Mesendoderm (in vitro differentiated cells): ENCODE measurements around the gene SYT2.
"Not testable (repeated sequence)": the region's sequence is repeated elsewhere in the genome, so short reads cannot be mapped to it uniquely, and the experiment has no call there.

Experiments used
- DNase-seq: peaks from one replicate; pipeline ENCODE4 v3.0.0; 2013
- H2AK5ac ChIP-seq: 2 replicates; pipeline ENCODE4 v1.6.1; 2013; ENCODE audit warnings: low read length, inconsistent platforms
- H2BK120ac ChIP-seq: 2 replicates; pipeline ENCODE4 v1.6.1; 2013; ENCODE audit warnings: low read depth, mild to moderate bottlenecking, low read length, moderate library complexity, mixed read lengths
- H2BK15ac ChIP-seq: replicated peaks from 2 replicates; pipeline ENCODE4 v1.6.1; 2013; ENCODE audit warnings: low read depth, mild to moderate bottlenecking, moderate library complexity
- H2BK5ac ChIP-seq: 2 replicates; pipeline ENCODE4 v1.6.1; 2013; ENCODE audit warnings: low read length, inconsistent platforms
- H3K18ac ChIP-seq: 2 replicates; pipeline ENCODE4 v1.6.1; 2013; ENCODE audit warnings: mild to moderate bottlenecking, low read length, mixed read lengths
- H3K23ac ChIP-seq: one replicate; pipeline ENCODE4 v1.6.1; 2013; ENCODE audit warnings: low read length
- H3K27ac ChIP-seq: 2 replicates; pipeline ENCODE4 v1.5.1; 2013; ENCODE audit warnings: low read depth, mild to moderate bottlenecking, inconsistent platforms, low read length, moderate library complexity
- H3K27me3 ChIP-seq: 2 replicates; pipeline ENCODE4 v1.6.1; 2013; ENCODE audit warnings: low read length, control low read depth, mild to moderate bottlenecking, inconsistent platforms; ENCODE audit not compliant: insufficient read depth, poor library complexity
- H3K36me3 ChIP-seq: 2 replicates; pipeline ENCODE4 v1.6.1; 2013; ENCODE audit warnings: low read length, inconsistent platforms; ENCODE audit not compliant: control insufficient read depth, insufficient read depth
- H3K4ac ChIP-seq: one replicate; pipeline ENCODE4 v1.6.1; 2013; ENCODE audit warnings: low read depth, mild to moderate bottlenecking, low read length, moderate library complexity
- H3K4me1 ChIP-seq: 2 replicates; pipeline ENCODE4 v1.6.1; 2013; ENCODE audit warnings: low read depth, low read length, inconsistent platforms; ENCODE audit not compliant: control insufficient read depth
- H3K4me2 ChIP-seq: 2 replicates; pipeline ENCODE4 v1.6.1; 2013; ENCODE audit warnings: low read length
- H3K4me3 ChIP-seq: 2 replicates; pipeline ENCODE4 v1.5.1; 2013; ENCODE audit warnings: mild to moderate bottlenecking, low read length
- H3K56ac ChIP-seq: one replicate; pipeline ENCODE4 v1.6.1; 2013; ENCODE audit warnings: low read length
- H3K79me1 ChIP-seq: 2 replicates; pipeline ENCODE4 v1.6.1; 2013; ENCODE audit warnings: low read length, inconsistent platforms
- H3K79me2 ChIP-seq: 2 replicates; pipeline ENCODE4 v1.6.1; 2013; ENCODE audit warnings: mild to moderate bottlenecking, low read length; ENCODE audit not compliant: control insufficient read depth, insufficient read depth
- H3K9ac ChIP-seq: 2 replicates; pipeline ENCODE4 v1.6.1; 2013; ENCODE audit warnings: low read length, inconsistent platforms
- H4K5ac ChIP-seq: one replicate; pipeline ENCODE4 v1.6.1; 2013; ENCODE audit warnings: low read length
- H4K8ac ChIP-seq: one replicate; pipeline ENCODE4 v1.6.1; 2013; ENCODE audit warnings: low read depth, mild to moderate bottlenecking, control low read depth, low read length, moderate library complexity
- WGBS: extraction: QIAGEN DNeasy Blood & Tissue Kit; methylation state at CpG from one replicate; pipeline ENCODE4 v1.1.7; 2013; ENCODE audit warnings: low lambda C conversion rate, missing lambda C conversion rate; ENCODE audit not compliant: insufficient coverage; ENCODE audit errors: extremely low coverage; 5-methylcytosine and 5-hydroxymethylcytosine counted together

SYT2 gene

DNA sequence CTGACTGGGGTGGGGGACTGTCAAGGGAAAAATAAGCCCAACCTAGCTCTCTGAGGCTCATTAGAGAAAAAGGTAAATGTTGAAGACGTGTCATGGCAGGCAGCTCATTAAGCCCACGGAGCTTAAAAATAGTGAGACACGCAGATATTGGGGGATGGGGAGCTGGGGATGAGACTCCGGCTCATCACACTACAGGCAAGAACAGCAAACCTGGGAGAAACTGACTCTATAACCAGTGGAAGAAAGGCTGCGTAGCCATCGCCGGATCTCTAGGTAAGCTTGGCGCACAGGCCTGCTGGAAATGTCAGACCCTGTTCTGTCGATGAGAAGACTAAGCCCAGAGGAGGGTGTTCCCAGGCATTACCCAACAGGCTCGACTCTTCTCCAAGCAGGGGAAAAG, 78.0 kb downstream of the SYT2 start:
- WGBS: no CpG with 5 or more reads among the region's 10 CpGs
- Histone ChIP-seq H3K4me3 (no peak overlapping the region), H3K36me3 (no peaks in the 10 kb centered on the region), H2BK15ac (no peak overlapping the region), H3K4me1 (peaks cover 2% of the 10 kb centered on the region), H3K23ac (no peak overlapping the region), H3K79me1 (no peaks in the 10 kb centered on the region), H3K4ac (no peak overlapping the region), H3K79me2 (no peaks in the 10 kb centered on the region), H3K27ac (no peak overlapping the region), H3K4me2 (no peak overlapping the region), H3K9ac (no peak overlapping the region), H2BK120ac (no peak overlapping the region), H3K18ac (no peak overlapping the region), H3K56ac (no peak overlapping the region), H2BK5ac (no peak overlapping the region), H3K27me3 (no peaks in the 10 kb centered on the region), H2AK5ac (no peak overlapping the region), H4K8ac (no peak overlapping the region), H4K5ac (no peak overlapping the region)
- DNase-seq: no peak

DNA sequence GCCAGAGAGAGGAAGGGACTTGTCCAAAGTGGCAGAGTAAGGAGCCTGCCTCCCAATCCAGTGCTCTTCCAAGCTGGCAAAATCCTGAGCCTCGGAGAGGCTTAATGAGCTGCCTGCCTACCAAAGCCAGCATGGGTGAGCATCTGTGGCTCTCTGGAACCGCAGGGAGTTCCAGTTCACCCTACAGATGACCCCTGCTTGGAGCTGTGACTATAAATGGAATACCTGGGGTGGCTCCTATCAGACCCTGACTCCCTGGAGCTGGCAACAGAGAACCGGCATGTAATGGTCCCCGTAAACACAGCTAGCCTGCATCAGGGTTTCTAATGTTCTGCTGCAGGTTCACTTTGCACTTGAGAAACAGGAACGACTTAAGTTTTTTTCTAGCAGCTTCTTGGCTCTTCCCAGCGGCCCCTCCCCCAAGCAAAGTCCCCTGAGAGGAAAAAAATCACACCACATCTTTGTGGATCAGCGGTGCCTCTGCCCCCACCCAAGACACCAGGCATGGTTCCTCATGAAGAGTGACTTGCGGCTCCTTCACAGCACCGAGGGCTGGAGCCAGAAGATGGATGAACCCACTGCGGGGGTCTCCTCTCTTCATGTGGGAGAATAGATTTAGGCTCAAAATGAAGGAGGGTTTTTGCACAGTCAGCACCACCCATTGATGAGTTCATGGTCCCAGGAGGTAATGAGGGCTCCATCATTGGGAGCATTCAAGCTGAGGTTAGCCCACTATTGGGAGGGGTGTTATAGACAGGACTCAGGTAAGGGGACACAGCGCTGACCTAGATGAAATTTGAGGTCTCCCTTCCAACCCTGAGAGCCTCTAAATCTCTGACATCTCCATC, 79.0 kb downstream of the SYT2 start:
- H4K5ac ChIP-seq: no peak overlapping the region
- H2BK120ac ChIP-seq: no peak overlapping the region
- H3K23ac ChIP-seq: no peak overlapping the region
- H3K27ac ChIP-seq: no peak overlapping the region
- H3K4ac ChIP-seq: no peak overlapping the region
- no peak overlapping the region for H2BK15ac ChIP-seq
- no CpG with 5 or more reads among the region's 11 CpGs for WGBS
- H4K8ac ChIP-seq: no peak overlapping the region
- H3K4me1 ChIP-seq: peaks cover 3% of the 10 kb centered on the region
- H2BK5ac ChIP-seq: no peak overlapping the region
- no peaks in the 10 kb centered on the region for H3K79me1 ChIP-seq
- no peak overlapping the region for H3K4me2 ChIP-seq
- no peaks in the 10 kb centered on the region for H3K27me3 ChIP-seq
- no peak overlapping the region for H2AK5ac ChIP-seq
- no peak for DNase-seq
- H3K9ac ChIP-seq: no peak overlapping the region
- no peak overlapping the region for H3K4me3 ChIP-seq
- no peak overlapping the region for H3K18ac ChIP-seq
- no peaks in the 10 kb centered on the region for H3K36me3 ChIP-seq
- no peaks in the 10 kb centered on the region for H3K79me2 ChIP-seq
- no peak overlapping the region for H3K56ac ChIP-seq

DNA sequence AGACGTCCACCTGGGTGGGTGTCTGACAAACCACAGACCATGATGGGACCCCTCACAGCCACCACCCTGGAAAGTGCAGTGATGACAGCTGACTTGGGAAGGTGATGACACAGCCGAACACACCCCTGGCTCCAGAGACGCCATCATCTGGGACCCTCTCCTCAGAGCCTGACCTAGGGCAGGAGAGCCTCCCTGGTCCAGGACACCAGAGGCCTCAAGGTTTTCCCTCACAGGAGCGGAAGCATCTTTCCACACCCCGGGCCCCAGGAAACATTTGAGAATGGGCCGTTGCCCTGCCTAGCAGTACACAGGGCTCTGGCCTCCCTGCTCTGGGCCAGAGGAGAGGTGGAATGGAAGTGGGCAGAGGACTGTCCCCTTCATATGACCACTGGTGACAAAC, 79.7 kb downstream of the SYT2 start:
- no peak overlapping the region for H3K4me3 ChIP-seq
- H3K9ac ChIP-seq: no peak overlapping the region
- H3K18ac ChIP-seq: no peak overlapping the region
- no peak overlapping the region for H3K27ac ChIP-seq
- H3K56ac ChIP-seq: no peak overlapping the region
- peaks cover 3% of the 10 kb centered on the region for H3K4me1 ChIP-seq
- no peak overlapping the region for H3K23ac ChIP-seq
- DNase-seq: no peak
- H3K79me2 ChIP-seq: no peaks in the 10 kb centered on the region
- H3K79me1 ChIP-seq: no peaks in the 10 kb centered on the region
- H4K5ac ChIP-seq: no peak overlapping the region
- H3K36me3 ChIP-seq: no peaks in the 10 kb centered on the region
- H2BK15ac ChIP-seq: no peak overlapping the region
- H3K4ac ChIP-seq: no peak overlapping the region
- no CpG with 5 or more reads among the region's 6 CpGs for WGBS
- H2BK120ac ChIP-seq: no peak overlapping the region
- H4K8ac ChIP-seq: no peak overlapping the region
- H2BK5ac ChIP-seq: no peak overlapping the region
- H3K4me2 ChIP-seq: no peak overlapping the region
- H3K27me3 ChIP-seq: no peaks in the 10 kb centered on the region
- H2AK5ac ChIP-seq: no peak overlapping the region

DNA sequence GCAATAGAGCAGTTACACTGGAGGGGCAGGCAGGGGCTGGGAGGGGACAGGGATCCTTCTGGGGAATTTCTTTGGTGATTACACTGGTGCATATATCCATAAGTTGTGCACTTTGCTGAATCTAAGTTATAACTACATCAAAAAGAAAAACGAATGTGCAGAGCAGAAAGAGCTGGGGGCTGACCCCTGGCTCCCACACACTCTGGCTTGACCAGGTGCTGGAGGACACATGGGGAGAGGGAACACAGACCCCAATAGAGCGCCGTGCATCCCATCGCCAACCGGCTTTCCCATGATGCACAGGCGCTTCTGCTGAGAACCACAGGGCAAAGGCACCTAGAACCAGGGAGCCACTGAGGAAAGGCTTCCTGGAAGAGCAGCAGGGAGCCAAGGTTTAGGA, 80.2 kb downstream of the SYT2 start:
- H2BK120ac ChIP-seq, H2BK15ac ChIP-seq, H4K5ac ChIP-seq, H3K4me2 ChIP-seq, H3K9ac ChIP-seq, H3K27me3 ChIP-seq, H3K79me1 ChIP-seq, H3K23ac ChIP-seq, H3K36me3 ChIP-seq, H2AK5ac ChIP-seq, H3K4me1 ChIP-seq, H3K27ac ChIP-seq, H2BK5ac ChIP-seq, H3K79me2 ChIP-seq, H3K4me3 ChIP-seq, H4K8ac ChIP-seq, H3K56ac ChIP-seq, H3K4ac ChIP-seq, DNase-seq, H3K18ac ChIP-seq: not testable (repeated sequence)
- WGBS: no CpG with 5 or more reads among the region's 6 CpGs

DNA sequence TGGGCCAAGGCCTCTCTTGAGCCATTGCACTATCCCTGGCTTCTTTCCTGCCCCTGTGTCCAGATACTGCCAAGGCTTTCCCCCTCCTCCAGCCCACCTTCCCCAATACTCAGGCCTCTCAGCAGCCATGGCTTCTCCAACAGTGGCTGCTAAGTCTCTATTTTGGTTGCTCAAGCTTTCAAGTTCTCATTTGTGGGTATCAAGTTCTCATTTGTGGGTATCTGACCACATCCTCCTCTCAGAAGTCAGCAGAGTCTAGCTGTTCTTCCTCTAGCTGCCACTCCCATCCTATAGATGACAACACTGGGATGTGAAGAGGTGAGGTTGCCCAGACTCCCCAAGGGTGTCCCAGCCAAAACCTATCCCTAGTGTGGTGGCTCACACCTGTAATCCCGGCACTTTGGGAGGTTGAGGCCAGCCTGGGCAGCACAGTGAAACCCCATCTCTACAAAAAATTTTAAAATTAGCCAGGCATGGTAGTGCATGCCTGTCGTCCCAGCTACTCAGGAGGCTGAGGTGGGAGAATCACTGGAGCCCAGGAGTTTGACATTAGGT, 80.9 kb downstream of the SYT2 start:
- not testable (repeated sequence) for H3K23ac ChIP-seq, H3K4me3 ChIP-seq, H3K56ac ChIP-seq, H2BK120ac ChIP-seq, H3K79me1 ChIP-seq, H3K27me3 ChIP-seq, H4K8ac ChIP-seq, H3K4ac ChIP-seq, H2BK15ac ChIP-seq, H4K5ac ChIP-seq, H3K27ac ChIP-seq, H3K4me1 ChIP-seq, H3K9ac ChIP-seq, H3K79me2 ChIP-seq, H3K4me2 ChIP-seq, H2AK5ac ChIP-seq, H2BK5ac ChIP-seq, H3K36me3 ChIP-seq, DNase-seq, H3K18ac ChIP-seq
- no CpG with 5 or more reads among the region's 2 CpGs for WGBS
